ENCODE data around the gene USH1G.

Gene USH1G

DNA sequence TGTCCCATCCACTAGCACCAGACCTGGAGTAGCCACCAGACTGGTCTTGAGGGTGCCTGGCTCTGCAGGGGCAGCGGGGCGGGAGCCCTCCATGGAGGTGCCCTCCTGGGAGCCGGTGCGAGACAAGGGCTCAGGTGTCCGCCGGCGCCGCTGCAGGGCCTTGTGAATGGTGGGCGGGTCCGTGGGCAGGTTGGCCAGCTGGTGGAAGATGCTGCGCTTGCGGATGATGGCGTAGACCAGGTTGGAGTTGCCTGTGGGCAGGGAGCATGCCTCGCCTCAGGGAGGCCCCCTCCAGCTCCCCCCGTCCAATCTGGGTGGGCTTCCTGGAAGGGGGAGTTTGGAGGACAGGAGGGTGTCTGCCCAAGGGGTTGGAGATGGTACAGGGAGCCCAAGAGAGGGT, 31.1 kb upstream of the USH1G start:
- DNase-seq (ENCODE audit: low read depth): no peak

DNA sequence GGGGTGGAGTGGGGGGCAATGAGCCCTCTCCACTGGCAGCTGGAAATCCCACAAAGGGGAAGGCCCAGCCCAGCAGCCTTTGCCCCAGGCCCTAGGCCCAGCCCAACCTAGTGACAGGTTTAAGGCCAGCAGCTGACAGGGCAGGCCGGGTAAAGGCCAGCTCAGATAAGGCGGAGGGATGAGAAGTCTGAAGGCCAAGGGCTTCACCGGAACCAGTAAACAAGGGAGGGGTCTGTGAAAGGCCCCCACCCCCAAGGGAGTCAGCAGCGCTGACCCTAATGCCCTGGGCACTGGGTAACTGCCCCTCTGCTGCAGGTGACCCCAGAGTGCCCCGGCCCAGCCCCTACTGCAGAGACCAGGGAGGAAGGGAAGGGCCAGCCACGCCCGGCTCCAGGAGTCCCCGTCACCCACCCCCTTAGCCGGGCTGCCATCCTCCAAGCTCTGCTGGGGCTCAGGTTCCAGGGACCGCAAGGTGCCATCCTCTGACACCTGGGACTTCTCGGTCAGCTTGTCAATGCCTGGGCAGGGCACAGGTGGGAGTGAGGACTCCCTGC, 30.2 kb upstream of the USH1G start:
- DNase-seq (ENCODE audit: low read depth): no peak

DNA sequence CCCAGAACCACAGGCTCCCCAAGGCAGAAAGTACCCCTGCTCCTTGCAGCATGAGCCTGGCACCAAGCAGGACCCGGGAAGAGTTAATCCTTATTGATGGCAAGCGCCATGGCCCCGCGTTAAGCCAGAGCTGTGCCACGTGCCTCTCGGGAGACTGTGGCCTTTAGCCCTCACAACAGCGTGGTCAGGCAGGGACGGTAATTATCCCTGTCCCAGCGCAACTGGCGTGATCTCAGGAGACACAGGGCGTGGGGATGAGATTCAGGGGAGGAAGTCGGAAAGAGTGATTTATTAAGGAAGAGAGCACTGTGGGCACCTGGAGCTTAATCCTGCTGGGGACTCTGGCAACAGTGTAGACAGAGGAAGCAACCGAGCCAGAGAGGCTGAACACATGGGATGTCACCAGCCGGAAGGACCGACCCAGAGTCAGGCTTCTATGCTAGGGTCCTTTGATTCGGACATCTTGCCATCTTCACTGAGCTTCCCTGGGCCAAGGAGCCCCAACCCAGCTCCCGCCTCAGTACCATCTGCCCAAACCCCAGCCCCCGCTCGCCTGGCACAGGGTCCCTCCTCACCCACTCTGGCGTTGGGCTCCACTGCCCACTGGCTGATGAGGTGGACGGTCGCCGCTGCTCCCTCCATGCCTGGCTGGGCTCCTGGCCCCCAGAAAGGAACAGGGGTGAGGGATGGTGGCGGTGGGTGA, 29.5 kb upstream of the USH1G start:
- no peak for DNase-seq (ENCODE audit: low read depth)

DNA sequence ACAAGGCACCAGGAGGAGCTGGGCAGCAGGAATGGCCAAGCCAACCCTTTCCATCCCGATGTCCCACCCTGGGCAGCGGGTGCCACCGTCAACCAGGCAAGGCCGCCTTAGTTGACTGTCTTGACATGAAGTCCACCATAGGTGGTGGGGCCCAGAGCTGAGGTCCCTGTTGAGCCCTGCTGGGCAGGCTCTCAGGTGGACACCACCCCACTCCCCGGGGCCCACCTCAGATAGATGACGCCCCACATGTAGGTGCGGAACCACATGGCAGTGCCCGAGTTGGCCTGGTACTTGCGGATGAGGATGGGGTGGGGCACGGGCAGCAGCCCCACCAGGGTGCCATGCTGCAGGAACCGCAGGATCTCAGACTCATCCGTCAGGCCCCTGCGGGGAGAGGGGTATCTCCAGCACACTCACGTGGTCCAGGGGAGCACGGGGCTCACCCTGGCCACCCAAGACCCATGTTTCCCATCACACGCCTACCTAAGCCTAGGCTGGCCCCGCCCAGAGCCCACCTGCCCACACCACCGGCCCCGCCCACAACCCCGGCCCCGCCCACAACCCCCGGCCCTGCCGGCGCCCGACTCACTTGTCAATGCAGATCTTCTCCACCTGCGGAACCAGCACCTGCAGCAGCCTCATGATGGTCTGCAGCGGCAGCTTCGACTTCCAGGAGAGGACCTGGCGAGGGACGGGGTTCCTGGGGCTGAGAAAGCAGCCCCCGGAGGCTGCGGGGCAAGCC, 28.8 kb upstream of the USH1G start:
- no peak for DNase-seq (ENCODE audit: low read depth)

DNA sequence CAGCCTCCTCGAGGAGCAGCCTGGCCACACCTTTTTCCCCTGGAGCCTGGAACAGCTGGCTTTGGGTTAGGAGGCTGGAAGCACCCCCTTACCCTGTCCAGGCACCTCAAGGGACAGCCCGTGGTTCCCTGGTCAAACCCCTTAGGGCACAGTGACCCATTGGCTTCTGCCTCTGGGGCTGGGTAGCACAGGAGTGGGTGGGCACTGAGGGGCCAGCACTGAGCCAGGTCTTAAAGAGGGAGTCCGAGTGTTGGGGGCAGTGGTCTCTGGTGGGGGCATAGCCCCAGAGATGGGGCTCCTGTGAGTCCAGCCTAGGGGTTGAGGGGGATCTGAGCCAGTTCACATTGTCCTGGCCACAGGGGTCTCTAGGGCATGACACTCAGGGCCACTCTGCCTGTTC, 28.0 kb upstream of the USH1G start:
- no peak for DNase-seq (ENCODE audit: low read depth)

DNA sequence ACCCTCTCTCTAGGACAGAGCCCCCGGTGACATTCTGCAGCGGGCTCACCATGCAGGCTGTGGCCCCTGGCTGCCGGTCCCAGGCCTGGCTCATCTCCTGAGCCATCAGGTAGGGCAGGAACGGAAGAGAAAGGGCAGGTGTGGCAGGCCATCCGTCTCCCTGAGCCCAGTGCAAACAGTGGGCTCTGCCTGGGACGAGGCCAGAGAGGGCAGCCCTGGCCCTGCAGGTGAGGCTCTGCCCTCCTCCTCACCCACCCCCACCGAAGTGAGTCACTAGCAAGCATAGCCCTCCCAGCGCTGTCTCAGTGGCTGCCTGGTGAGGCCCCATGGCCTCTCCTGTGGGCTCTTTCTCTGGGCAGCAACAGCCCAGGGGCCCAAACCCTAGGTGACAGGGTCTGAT, 27.2 kb upstream of the USH1G start:
- no peak for DNase-seq (ENCODE audit: low read depth)

DNA sequence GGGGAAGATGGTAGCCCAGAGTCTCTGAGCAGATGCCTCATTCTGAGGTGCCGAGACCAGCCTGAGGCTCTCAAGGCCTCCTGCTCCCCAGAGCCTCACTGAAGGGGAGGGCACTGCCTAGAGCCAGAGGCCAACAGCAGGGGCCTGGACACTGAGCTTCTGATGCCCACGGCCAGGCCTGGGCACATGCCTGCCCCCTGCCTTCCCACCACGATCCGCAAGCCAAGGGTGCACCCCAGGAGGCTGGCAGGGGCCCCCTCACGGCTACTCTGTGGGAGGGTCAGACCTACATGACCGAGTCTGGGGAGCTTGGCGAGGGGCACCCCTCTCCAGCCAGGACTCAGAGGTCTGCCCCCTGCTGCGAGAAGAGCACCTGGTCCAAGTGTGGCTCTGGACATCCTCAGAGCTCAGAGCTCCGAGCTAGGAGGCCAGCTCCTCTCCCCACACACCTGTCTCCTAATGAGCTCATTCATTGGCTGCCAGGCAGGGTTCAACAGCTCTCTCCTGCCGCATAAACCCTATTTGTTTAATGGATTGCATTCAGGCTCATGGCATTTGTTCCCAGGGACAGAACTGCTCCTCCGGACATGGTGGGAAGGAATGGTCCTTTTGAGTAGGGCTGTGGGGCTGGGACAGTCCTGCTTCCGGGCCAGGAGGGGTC, 26.5 kb upstream of the USH1G start:
- DNase-seq (ENCODE audit: low read depth): no peak

DNA sequence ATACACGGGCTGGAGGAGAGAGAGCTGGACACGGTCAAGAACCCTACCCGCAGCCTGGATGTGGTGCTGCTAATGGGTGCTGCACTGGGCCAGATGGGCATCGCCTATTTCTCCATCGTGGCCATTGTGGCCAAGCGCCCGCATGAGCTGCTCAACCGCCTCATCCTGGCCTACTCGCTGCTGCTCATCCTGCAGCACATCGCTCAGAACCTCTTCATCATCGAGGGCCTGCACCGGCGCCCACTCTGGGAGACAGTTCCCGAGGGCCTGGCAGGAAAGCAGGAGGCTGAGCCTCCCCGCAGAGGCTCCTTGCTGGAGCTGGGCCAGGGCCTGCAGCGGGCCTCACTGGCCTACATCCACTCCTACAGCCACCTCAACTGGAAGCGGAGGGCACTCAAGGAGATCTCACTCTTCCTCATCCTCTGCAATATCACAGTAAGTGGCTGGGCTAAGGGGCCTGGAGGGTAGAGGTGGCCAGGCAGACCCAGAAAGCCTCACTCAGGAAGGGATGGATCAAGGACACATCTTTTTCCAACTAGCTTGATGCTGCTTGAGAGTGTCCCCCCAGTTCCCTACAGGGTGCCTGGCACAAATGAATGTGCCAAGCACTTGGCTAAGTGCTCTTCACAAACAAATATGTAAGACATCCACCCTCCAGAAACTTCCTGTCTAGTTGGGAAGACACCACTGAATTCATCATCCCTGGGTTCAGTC, 24.1 kb upstream of the USH1G start:
- DNase-seq (ENCODE audit: low read depth): no peak

DNA sequence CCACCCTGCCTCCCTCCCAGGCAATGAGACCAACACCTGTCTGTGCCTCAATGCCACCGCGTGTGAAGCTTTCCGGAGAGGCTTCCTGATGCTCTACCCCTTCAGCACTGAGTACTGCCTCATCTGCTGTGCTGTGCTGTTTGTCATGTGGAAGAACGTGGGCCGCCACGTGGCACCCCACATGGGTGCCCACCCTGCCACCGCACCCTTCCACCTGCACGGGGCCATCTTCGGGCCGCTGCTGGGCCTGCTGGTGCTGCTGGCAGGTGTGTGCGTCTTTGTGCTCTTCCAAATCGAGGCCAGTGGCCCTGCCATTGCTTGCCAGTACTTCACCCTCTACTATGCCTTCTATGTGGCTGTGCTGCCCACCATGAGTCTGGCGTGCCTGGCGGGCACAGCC, 23.6 kb upstream of the USH1G start:
- no peak for DNase-seq (ENCODE audit: low read depth)

DNA sequence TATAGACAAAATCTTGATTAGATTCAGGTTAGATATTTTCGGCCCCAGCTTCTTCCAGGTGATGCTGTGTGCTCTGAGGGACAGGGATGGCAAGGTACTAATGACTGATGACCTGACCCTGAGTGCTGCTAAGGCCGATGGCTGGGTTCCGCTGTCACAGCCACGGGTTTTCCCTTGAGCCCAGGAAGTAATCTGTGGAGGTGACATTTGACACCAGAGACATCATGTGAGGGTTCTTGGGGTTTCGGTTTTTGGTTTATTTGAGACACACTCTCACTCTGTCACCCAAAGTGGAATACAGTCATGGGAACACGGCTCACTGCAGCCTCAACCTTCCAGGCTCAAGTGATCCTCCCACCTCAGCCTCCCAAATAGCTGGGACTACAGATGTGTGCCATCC, 22.5 kb upstream of the USH1G start:
- DNase-seq (ENCODE audit: low read depth): no peak

DNA sequence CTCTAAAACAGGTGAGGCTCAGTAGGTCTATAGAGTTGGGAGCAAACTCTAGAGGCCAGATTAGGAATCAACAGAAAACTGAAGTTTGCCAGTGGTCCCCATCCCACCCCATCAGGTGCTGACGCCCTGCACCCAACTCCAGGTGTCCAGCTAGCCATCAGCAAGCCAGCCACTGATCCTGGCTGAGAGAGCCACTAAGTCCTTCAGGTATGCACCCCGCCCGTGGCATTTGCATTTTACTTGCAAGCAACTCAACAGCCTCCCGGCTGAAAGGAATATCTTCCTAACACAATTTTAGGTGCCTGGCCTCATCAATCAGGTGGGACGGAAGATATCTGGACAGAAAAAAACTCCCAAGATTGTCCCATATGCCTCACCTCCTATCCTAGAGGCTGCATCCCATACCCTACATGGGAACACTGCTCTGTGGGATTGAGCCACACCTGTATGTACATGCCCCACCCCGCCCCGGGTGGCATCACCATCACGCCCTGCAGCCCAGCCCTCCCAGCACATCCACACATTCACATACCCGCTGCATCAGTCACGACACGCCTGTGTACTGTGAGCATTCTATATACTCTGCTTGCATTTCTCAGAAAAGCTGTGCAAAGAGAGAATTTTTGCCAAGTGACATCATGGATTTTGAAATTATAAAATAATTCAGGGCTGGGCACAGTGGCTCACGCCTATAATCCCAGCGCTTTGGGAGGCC, 20.9 kb upstream of the USH1G start:
- DNase-seq (ENCODE audit: low read depth): no peak

DNA sequence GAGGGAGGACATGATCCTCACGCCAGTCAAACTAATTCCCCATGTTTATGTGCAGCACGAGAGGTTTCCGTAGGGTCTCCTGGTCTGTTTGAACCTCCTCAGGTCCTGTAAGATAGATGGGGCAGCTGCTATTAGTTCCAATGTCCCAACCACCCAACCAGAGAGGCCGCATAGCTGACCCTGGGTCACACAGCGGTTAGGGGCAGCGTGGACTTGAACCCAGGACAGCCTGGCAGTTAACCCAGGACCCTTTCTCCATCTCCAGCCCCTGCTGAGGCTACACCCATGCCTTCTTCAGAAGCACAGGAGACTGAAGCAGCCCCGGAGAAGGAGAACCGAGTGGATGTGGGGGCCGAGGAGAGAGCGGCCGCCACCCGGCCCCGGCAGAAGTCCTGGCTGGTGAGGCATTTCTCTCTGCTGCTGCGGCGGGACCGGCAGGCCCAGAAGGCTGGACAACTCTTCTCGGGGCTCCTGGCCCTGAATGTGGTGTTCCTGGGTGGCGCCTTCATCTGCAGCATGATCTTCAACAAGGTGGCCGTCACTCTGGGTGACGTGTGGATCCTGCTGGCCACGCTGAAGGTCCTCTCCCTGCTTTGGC, 18.2 kb upstream of the USH1G start:
- DNase-seq (ENCODE audit: low read depth): no peak

DNA sequence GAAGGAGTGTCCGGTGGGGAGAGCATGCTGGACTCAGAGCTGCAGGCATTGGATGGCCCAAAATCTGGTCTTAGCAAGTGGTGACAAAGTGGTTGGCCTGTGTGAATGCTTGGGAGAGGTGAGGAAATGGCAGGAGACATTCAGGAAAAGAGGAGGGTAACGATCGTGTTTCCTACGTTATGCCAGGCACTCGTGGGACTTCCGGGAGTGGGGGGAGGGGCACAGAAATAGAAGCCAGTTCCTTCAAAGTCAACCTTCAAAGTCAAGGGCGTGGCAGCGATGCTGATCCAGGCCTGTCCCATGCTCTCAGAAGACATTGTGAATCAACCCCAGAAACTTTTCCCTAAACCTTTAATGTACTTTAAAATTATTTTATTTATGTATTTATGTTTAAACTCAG, 16.5 kb upstream of the USH1G start:
- DNase-seq (ENCODE audit: low read depth): no peak

DNA sequence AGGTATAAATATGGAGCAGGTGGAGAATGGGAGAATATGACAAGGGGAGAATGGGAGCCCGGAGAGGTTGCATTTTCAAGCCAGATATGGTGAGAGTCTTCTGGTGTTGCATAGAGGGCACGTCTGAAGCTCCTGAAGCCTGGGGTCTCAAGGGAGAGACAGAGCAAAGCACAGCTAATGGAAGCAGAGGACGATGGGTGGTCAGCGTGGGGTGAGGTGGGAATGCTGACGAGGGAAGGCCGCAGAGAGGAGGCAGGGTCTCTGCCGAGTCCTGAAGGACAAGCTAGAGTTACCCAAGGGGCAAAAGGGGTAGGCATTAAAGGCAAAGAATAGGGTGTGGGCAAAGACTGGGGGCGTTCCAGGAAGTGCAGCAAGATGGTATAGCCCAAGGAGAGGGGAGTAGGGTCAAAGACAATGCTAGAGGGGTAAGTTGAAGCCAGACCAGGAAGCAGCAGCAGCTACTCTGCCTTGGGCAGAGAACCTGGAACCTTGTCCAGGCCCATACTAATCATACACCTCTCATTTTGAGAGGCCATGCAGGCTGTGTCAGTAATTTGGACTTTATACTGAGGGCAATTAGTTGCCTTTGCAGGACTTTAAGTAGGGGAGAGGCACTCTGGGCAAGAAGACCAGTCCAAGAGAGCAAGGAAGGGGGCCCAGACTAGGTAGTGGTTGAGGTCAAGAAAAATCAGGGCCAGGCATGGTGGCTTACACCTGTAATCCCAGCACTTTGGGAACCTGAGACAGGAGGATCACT, 15.3 kb upstream of the USH1G start:
- DNase-seq (ENCODE audit: low read depth): no peak

DNA sequence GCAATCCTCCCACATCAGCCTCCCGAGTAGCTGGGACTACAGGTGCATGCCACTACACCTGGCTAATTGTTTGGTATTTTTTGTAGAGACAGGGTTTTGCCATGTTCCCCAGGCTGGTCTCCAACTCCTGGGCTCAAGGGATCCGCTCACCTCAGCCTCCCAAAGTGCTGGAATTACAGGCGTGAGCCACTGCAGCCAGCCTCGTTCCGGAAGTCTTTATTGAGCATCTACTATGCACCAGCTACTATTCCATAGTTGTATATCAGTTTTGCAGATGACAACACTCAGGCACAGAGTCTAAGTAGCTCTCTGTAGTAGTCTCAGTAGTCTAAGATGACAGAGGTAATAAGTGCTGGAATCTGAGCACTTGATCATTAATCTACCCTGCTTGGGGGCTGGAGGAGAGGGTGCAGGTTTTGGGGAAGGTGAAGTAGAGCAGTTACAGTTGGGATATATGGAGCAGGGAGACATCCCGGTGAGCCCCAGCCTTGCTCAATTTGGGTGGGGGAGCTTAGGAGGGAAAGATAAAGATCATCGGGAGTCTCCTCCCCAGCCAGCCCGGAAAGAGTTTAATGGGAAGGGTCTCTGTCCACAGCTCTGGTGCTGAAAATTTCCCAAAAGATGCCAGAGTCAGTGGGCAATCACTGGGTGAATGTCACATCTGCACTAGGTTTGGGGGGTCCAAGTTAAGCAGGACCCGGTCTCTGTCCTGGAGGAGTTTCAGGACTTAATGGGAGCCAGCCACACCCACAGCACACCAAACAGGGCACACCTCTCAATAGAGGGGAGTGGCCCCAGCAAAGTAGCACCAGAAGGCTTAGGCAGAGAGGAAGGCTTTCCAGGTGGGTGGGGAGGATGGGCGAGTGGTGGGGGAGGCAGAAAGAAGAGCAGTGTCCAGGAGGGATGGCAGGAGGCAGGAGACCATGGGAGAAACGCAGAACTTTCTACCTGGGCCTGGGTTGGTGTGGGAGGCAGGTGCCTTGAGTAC, 14.3 kb upstream of the USH1G start:
- DNase-seq (ENCODE audit: low read depth): no peak

DNA sequence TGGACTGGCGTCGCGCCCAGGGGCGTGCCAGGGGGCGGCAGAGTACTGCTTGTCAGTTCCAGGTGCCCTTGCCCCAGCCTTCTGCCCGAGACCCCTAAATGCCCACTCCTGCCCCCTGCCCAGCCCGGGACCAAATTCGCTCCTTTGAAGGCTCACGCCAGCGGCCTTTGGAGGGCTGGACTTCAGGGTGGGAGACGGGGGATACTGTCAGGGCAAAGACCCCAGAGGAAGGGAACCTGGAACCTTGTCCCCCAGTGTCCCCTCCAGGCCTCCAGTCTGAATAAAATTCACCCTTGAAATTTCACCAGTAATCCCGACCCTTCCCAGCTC, 13.4 kb upstream of the USH1G start:
- DNase-seq (ENCODE audit: low read depth): no peak

DNA sequence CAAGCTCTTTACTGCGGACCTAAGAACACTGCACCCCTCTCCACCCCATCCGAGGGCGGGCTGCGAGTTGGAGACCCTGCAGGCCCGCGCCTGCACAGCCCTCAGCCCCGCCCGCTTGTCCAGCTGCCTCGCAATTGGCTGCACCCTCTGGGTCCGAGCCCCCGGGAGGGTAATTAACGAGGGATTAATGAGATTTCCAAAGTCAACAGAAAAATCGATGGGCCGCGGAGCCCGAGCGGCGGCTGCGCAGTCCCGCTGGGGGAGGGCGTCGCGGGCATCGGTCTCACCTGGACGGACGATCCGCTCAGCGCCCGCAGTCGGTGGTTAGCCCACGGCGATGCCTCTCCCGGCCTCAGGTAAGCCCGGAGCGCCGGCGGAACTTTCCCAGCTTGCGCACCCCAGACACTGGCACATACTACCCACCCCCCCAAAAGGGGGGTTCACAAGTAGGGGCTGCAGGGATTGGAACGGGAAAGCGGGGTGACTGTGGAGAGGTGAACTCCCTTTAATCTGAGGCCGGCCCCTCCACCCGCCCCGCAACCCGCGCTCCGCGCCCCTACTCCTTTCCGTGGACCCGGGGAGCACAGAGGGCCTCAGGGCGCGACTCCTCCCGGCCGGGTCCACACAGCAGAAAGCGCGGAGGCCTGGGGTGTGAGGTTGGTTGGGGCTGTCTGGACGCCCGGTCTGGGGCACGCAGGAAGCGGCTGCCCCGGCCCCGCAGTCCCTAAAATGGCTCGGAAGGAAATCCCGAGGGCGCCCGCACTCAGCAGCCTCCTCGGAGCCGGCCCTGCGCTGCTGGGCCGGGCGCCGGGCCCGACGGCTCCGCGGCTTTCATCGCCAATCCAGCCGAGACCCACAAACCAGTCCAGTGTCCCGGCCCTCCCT, 12.8 kb upstream of the USH1G start, which contains the start of gene OTOP3:
OTOP3 (plus strand) TSS at position 314 of the 885 bp plus-strand sequence; CDS start at position 338, 24 bp downstream.
- DNase-seq (ENCODE audit: low read depth): no peak

DNA sequence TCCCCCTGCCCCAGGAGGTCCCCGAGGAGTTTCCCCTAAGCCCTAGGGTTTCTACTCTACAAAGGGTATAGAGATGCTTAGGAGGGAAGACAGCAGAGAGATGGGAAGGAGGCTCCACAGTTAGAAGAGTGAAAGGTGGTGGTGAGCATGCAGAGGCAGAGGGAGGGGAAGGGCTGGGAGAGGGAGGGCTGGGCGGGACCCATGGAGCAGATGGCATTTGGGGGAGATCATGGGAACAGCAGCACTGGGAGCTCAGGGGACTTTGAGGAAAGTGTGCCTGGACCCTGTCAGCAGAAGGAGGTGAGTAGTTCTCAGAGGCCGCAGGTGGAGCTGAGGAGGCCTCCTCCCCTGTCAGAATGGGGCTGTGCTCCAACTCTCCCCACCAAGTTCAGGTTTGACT, 12.0 kb upstream of the USH1G start:
- DNase-seq (ENCODE audit: low read depth): no peak
